Measurements from ENCODE around the gene PCBD1.
"Not testable (repeated sequence)": the region's sequence is repeated elsewhere in the genome, so short reads cannot be mapped to it uniquely, and the experiment has no call there.

Gene PCBD1

DNA sequence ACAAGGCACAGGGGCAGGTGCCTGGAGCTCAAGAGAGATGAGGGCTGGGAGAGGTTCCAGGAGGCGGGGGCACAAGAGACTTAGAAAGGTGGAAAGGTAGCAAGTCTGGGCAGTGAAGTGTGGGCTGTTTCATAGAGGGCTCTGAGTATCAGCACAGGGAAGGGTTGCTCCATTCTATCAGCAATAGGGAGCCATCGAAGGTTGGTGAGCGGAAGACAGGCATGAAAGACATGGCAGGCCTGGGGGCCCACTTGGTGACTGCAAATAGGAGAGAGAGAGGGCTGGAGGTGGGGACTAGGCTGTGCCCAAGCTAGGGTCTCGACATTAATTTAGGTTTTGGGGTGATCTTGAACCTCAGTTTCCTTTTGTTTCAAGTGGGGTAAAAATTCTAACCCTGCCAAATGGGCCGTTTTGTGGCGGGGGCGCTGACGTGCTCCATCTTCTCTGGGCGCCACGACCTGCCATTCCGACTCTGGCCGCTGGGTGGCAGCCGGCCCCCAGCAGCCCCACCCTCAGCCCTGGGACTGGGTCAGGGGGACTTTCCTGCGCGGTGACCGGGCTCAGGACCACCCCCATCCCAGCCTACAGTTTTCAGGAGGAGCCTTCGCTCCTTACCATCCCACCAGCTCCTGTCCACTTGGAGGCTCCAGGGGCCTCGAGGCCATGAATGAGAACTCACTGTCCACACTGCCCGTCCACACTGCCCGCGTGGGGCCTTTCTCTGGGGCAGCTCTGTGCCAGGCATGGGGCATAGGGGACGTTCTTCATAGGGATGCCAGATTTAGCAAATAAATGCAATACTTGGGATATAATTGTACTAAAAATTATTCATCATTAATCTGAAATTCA is 37.2 kb upstream of the PCBD1 start:
- H3K27ac ChIP-seq: no peak overlapping the region
- TF ChIP-seq ZFX (IDR thresholded peaks at IDR 0.05): no peak
- TF ChIP-seq, protein P1, sequence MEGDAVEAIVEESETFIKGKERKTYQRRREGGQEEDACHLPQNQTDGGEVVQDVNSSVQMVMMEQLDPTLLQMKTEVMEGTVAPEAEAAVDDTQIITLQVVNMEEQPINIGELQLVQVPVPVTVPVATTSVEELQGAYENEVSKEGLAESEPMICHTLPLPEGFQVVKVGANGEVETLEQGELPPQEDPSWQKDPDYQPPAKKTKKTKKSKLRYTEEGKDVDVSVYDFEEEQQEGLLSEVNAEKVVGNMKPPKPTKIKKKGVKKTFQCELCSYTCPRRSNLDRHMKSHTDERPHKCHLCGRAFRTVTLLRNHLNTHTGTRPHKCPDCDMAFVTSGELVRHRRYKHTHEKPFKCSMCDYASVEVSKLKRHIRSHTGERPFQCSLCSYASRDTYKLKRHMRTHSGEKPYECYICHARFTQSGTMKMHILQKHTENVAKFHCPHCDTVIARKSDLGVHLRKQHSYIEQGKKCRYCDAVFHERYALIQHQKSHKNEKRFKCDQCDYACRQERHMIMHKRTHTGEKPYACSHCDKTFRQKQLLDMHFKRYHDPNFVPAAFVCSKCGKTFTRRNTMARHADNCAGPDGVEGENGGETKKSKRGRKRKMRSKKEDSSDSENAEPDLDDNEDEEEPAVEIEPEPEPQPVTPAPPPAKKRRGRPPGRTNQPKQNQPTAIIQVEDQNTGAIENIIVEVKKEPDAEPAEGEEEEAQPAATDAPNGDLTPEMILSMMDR (conservative IDR thresholded peaks at IDR 0.05): peak; percentile 98

DNA sequence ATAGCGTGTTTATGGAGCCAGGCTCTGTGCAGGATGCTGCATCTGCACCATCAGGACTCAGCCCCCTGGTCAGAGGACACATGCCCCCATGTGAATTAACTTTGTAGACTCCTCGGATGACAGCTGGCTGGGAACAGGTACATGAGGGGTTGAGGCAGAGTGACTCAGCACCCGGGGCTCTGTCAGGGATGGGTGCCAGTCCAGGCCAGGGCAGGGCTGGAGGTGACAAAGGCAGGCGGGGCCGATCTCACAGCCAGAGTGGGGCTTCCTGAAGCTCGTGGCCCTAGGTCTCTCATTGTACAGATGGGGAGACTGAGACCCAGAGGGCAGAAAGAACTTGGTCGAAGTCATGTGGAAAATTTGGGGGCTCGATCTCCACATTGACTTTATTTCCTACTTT is 35.3 kb upstream of the PCBD1 start:
- TF ChIP-seq, protein P1 (conservative IDR thresholded peaks at IDR 0.05): no peak
- no peak for TF ChIP-seq ZFX (IDR thresholded peaks at IDR 0.05)
- no peak overlapping the region for H3K27ac ChIP-seq

DNA sequence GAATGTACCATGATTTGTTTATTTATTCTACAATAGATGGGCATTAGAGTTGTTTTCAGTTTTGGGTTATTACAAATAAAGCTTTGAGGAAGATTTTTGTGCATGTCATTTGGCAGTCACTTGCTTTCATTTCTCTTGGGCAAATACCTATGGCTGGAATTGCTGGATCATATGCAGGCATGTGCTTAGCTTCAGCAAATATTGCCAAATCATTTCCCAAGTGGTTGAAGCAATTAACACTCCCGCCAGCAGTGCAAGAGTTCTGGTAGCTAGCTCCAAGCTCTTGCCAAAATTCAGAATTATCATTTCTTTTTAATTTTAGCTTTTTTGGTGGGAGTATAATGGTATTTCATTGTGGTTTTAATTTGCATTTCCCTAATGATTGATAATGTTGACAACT is 32.9 kb upstream of the PCBD1 start:
- TF ChIP-seq ZFX (IDR thresholded peaks at IDR 0.05): no peak
- TF ChIP-seq, protein P1 (conservative IDR thresholded peaks at IDR 0.05): no peak
- no peak overlapping the region for H3K27ac ChIP-seq

DNA sequence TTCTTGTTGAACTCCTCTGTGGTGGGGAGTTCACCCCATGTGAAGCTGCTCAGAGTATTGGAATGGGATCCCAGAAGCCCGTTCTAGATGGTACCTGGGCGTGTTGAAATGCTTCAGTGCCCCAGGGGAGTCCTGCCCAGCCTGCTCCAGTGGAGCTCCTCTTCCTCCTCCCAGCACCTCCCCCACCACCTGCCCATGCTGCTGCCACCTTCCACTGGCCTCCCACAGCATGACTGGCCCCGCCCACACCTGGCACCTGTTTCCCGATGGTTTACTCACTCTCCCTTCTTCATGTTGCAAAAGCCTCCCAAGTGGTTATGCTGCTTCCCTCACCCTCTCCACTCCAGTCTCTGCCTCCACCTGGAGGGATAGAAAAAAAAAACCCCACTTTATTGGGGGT is 32.2 kb upstream of the PCBD1 start:
- TF ChIP-seq, protein P1 (conservative IDR thresholded peaks at IDR 0.05): no peak
- TF ChIP-seq ZFX (IDR thresholded peaks at IDR 0.05): no peak
- H3K27ac ChIP-seq: no peak overlapping the region

DNA sequence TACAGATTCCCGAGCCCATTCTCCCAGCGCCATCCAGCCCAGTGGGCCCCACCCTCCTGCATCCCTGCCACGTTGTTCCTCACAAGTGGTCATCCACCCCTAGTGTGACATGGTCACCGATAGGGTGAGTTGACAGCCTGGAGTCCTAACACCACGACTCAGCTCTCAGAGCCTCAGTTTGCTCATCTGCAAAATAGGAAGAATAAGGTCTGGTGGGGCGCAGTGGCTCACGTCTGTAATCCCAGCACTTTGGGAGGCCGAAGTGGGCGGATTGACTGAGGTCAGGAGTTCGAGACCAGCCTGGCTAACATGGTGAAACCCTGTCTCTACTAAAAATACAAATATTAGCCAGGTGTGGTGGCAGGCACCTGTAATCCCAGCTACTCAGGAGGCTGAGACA is 31.5 kb upstream of the PCBD1 start:
- H3K27ac ChIP-seq: not testable (repeated sequence)

DNA sequence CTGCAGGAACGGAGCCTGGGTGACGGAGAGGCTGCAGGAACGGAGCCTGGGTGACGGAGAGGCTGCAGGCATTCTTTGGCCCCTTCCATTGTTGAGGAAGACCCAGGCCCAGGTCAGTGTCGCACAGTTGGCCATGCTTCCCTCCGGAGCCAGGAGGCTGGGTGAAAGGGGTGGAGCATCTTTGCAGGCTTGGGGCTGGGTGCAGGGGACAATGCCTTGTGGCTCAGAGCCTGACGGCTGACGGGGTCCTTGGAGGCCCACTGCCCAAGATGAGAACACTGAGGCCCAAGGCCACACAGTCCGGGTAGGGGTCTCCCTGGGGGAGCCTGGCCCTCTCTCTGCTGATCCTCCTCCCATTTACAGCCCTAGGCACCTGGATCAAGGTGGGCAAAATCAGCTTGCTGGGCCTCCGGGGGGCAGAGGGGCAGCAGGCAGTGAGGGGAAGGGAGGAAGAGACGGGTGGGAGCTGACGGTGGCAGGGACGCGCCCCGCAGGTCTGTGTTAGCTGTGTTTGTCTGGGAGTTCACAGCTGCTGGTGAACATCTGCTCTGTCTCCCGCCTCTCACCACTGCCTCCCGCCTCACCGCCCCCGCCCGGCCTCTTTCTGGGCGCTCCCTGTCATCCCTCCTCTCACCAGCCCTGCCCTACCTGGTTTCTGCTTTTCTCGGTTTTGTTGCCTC is 30.6 kb upstream of the PCBD1 start:
- TF ChIP-seq, protein P1 (conservative IDR thresholded peaks at IDR 0.05): no peak
- H3K27ac ChIP-seq: no peak overlapping the region

DNA sequence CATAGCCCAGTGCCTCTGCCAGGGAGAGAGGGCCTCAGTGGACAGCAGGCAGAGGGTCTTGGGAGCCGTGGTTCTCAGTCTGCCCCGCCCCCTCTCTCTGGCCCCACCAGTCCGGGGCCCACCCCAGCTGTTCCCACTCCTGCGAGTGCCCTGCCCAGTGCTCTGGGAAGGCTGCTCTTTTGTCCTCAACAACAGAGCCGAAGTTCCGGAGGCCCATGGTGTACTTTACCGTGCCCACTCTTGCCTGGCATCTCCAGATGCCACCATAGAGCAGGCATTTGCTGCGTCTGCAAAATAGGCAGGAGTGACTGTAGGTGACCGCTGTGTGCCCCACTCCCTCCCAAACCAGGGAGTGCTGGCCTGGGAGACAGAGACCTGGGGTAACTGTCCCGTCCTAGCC is 29.3 kb upstream of the PCBD1 start:
- TF ChIP-seq ZFX (IDR thresholded peaks at IDR 0.05): no peak
- TF ChIP-seq, protein P1 (conservative IDR thresholded peaks at IDR 0.05): no peak

More for the DNA sequence above, 29.3 kb upstream of the PCBD1 start:
- no peak overlapping the region for H3K27ac ChIP-seq

All from C4-2B (cell line).